ENCODE data around the gene SPDYC. TPM values are rescaled to one million over a fixed set of nuclear protein-coding genes. Genes with fewer than 3 reads are reported as not detected.

SPDYC gene
- total and polyA plus RNA-seq, 9 of the 15 experiments (the other 6 are each of a cell fraction or from before 2014, with no cell fraction given) = 4.4 to 18.8 (median 9.2) TPM

DNA sequence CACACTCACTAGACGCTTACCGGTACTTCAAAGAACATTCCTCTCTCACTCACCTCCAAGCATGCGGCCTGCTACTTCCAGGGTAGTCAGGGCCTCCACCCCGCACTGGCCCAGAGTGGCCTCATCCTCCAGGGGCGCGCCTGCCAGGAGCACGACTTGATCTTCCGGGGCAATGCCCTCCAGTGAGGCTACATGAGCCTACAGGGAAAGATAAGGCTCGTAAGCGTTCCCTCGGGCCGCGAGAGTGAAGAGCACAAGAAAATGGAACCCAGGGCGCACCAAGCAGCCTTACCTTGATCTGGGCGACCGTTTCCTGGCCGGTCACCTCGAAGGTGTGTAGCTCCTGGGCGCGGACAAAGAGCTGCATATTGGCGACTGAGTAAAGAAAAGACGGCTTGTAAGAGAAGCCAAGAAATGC, 48.6 kb upstream of the SPDYC start:
- peaks cover 4% of the 10 kb centered on the region; the same call in 1 of the 2 replicates for H4K20me1 ChIP-seq (replicated peaks; ENCODE audit: control insufficient read depth, insufficient read depth, low read length)
- peak in 2 of 4 experiments; percentile 29 to 52 for DNase-seq (ENCODE audit: extremely low read depth in 1 of 4, low spot score in 3 of 4)
- TF ChIP-seq ZNF75A (CRISPR knock-in tag; IDR thresholded peaks at IDR 0.05) (no peak), SMARCA5 (IDR thresholded peaks at IDR 0.05) (no peak), ZNF197 (CRISPR knock-in tag; IDR thresholded peaks at IDR 0.05; ENCODE audit: low read depth) (no peak), KHSRP (IDR thresholded peaks at IDR 0.05) (no peak), SMAD3 (CRISPR knock-in tag; conservative IDR thresholded peaks at IDR 0.05) (no peak), STAG1 (CRISPR knock-in tag; IDR thresholded peaks at IDR 0.05; ENCODE audit: borderline replicate concordance) (no peak), FOXM1 (IDR thresholded peaks at IDR 0.05; ENCODE audit: low read depth) (no peak), FOXM1 (CRISPR knock-in tag; IDR thresholded peaks at IDR 0.05; ENCODE audit: low read depth) (0 out of 2 replicates have a peak, but pooled peaks have one; percentile 8), ATF7 (IDR thresholded peaks at IDR 0.05) (no peak), ZC3H11A (IDR thresholded peaks at IDR 0.05; ENCODE audit: low read depth, low read length) (no peak), GABPB1 (CRISPR knock-in tag; IDR thresholded peaks at IDR 0.05) (0 out of 2 replicates have a peak, but pooled peaks have one; percentile 7), SNIP1 (IDR thresholded peaks at IDR 0.05; ENCODE audit: low read depth) (no peak)
- TF ChIP-seq, protein P1, sequence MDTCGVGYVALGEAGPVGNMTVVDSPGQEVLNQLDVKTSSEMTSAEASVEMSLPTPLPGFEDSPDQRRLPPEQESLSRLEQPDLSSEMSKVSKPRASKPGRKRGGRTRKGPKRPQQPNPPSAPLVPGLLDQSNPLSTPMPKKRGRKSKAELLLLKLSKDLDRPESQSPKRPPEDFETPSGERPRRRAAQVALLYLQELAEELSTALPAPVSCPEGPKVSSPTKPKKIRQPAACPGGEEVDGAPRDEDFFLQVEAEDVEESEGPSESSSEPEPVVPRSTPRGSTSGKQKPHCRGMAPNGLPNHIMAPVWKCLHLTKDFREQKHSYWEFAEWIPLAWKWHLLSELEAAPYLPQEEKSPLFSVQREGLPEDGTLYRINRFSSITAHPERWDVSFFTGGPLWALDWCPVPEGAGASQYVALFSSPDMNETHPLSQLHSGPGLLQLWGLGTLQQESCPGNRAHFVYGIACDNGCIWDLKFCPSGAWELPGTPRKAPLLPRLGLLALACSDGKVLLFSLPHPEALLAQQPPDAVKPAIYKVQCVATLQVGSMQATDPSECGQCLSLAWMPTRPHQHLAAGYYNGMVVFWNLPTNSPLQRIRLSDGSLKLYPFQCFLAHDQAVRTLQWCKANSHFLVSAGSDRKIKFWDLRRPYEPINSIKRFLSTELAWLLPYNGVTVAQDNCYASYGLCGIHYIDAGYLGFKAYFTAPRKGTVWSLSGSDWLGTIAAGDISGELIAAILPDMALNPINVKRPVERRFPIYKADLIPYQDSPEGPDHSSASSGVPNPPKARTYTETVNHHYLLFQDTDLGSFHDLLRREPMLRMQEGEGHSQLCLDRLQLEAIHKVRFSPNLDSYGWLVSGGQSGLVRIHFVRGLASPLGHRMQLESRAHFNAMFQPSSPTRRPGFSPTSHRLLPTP (IDR thresholded peaks at IDR 0.05; ENCODE audit: borderline replicate concordance, extremely low read depth, insufficient read length) = no peak
- TF ChIP-seq, protein P2, sequence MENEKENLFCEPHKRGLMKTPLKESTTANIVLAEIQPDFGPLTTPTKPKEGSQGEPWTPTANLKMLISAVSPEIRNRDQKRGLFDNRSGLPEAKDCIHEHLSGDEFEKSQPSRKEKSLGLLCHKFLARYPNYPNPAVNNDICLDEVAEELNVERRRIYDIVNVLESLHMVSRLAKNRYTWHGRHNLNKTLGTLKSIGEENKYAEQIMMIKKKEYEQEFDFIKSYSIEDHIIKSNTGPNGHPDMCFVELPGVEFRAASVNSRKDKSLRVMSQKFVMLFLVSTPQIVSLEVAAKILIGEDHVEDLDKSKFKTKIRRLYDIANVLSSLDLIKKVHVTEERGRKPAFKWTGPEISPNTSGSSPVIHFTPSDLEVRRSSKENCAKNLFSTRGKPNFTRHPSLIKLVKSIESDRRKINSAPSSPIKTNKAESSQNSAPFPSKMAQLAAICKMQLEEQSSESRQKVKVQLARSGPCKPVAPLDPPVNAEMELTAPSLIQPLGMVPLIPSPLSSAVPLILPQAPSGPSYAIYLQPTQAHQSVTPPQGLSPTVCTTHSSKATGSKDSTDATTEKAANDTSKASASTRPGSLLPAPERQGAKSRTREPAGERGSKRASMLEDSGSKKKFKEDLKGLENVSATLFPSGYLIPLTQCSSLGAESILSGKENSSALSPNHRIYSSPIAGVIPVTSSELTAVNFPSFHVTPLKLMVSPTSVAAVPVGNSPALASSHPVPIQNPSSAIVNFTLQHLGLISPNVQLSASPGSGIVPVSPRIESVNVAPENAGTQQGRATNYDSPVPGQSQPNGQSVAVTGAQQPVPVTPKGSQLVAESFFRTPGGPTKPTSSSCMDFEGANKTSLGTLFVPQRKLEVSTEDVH (IDR thresholded peaks at IDR 0.05; ENCODE audit: low read depth, partially characterized antibody) = no peak
- TF ChIP-seq, protein P3, sequence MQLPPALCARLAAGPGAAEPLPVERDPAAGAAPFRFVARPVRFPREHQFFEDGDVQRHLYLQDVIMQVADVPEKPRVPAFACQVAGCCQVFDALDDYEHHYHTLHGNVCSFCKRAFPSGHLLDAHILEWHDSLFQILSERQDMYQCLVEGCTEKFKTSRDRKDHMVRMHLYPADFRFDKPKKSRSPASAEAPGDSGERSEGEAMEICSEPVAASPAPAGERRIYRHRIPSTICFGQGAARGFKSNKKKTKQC (CRISPR knock-in tag; IDR thresholded peaks at IDR 0.05) = no peak

More for the DNA sequence above, 48.6 kb upstream of the SPDYC start:
- H3K79me2 ChIP-seq (ENCODE audit: control insufficient read depth, insufficient read depth, low read length) = peaks cover 67% of the 10 kb centered on the region
- peak overlapping the region; percentile 98 for H3K9ac ChIP-seq (ENCODE audit: insufficient read depth in 1 of 2, low read depth in 2 of 2, low read length in 2 of 2)
- no peak for FAIRE-seq
- peak overlapping the region; percentile 98 for H3K4me3 ChIP-seq
- peak overlapping the region; percentile 100 for H3K4me2 ChIP-seq (ENCODE audit: insufficient read depth, low read length)
- CTCF ChIA-PET (ENCODE audit: low intra/inter-chr PET ratio) = interaction anchor here (0.7 kb wide), 1 partner anchor 9 kb away, joined by 3 read pairs; no protein-coding TSS in a partner anchor
- no peaks in the 10 kb centered on the region for H3K9me1 ChIP-seq (ENCODE audit: control insufficient read depth, insufficient read depth, low read length)
- POLR2A ChIA-PET = interaction anchor here (0.6 to 9.5 kb wide), 27 partner anchors 9 to 738 kb away, joined by 3 to 182 read pairs (median 3); partner anchors contain the start of genes CAPN1, MAJIN, NEAT1 and POLA2
- BruUV-seq (replicated peaks) = TSS peak; percentile 65
- H3K36me3 ChIP-seq (ENCODE audit: control insufficient read depth, insufficient read depth, low read length) = peaks cover 71% of the 10 kb centered on the region
- intact Hi-C loops (cut with micrococcal nuclease) = no loop called here
- WGBS (ENCODE audit: insufficient coverage, low coverage, missing lambda C conversion rate) = 2% methylated on average over 22 of the region's 22 CpGs
- peak overlapping the region; percentile 60; the same call in 1 of the 2 replicates for H2AFZ ChIP-seq (ENCODE audit: low read depth, low read length)
- no peaks in the 10 kb centered on the region for H3K9me3 ChIP-seq (replicated peaks; ENCODE audit: control insufficient read depth, insufficient read depth, low read depth, low read length)
- peaks cover 15 to 28% of the 10 kb centered on the region in 2 experiments; a peak in 4 of 5 replicates for H3K4me1 ChIP-seq (replicated peaks in 1 of 2; ENCODE audit: control insufficient read depth in 2 of 2, insufficient read depth in 2 of 2, low read length in 2 of 2)
- peak; percentile 14 for ATAC-seq
- H3K27ac ChIP-seq (ENCODE audit: extremely low read depth, low read depth, low read length) = peak overlapping the region; percentile 96
- H3K27me3 ChIP-seq (ENCODE audit: control insufficient read depth in 2 of 2, insufficient read depth in 2 of 2, low read length in 2 of 2) = no peaks in the 10 kb centered on the region
- in situ Hi-C loops (cut with MboI) = no loop called here
